GM20431 (cell line): ENCODE measurements around the gene BAHCC1.

Source experiments
- in situ Hi-C: fragments of 300-500 bp; cut with MseI, MboI; formaldehyde crosslinking; loops from one replicate; pipeline ENCODE4 v1.15.0; 2020; ENCODE audit warnings: low sequenced_read_pairs; ENCODE audit not compliant: unreplicated experiment

BAHCC1 gene

GRCh38 chr17:81454473-81454872 lies 59.2 kb downstream of the BAHCC1 start:
- in situ Hi-C loops: no loop called here

DNA sequence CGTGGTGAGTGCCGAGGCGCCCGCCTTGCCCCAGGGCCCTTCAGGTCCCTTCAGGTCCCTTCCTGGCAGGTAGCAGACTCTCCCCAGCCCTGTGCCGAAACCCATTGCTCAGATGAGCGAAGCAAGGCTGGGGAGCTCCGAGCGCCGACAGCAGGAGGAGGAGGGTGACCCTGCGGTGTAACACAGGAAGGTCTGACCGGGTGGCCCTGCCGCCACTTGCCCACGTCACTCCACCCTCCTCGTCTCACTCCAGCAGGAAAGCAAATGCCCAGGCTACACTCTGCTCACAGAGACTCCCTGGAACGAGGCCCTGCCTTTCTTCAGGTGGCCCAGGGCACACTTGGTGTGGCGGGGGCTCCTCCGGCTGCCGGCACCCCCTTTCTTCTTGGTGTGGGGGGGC lies 60.1 kb downstream of the BAHCC1 start:
- in situ Hi-C loops: no loop called here

GRCh38 chr17:81456091-81456490 lies 60.8 kb downstream of the BAHCC1 start:
- in situ Hi-C loops: no loop called here

- in situ Hi-C loops: no loop called here
Measured at GRCh38 chr17:81456798-81457197, 61.5 kb downstream of the BAHCC1 start.

- in situ Hi-C loops: no loop called here
Measured at GRCh38 chr17:81457401-81457800, 62.1 kb downstream of the BAHCC1 start.

DNA sequence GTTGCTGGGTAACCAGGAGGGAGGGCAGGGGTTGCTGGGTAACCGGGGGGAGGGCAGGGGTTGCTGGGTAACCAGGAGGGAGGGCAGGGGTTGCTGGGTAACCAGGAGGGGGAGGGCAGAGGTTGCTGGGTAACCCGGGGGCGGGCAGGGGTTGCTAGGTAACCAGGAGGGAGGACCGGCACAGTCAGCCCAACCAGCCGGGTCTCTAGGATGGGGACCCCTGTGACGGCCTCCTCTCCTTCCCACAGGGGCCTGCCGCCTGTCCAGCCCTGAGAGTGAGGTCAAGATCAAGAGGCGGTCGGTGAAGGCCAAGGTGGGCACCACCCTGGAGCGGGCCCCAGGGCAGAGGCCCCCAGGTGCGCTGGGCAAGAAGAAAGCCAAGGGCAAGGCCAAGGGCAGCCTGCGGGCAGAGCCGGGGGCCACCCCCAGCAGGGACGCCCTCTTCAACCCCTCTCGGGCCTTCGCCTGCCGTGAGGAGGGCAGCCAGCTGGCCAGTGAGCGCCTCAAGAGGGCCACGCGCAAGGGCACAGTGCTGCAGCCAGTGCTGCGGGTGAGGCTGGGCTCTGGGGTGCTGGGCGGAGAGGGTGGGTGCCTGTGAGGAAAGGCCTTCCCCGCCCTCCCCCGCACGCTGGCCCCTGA lies 62.8 kb downstream of the BAHCC1 start:
- in situ Hi-C loops: no loop called here

GRCh38 chr17:81458628-81459027 lies 63.4 kb downstream of the BAHCC1 start:
- in situ Hi-C loops: no loop called here

GRCh38 chr17:81459224-81459623 lies 64.0 kb downstream of the BAHCC1 start:
- in situ Hi-C loops: no loop called here

GRCh38 chr17:81459864-81460263 lies 64.6 kb downstream of the BAHCC1 start:
- in situ Hi-C loops: no loop called here

DNA sequence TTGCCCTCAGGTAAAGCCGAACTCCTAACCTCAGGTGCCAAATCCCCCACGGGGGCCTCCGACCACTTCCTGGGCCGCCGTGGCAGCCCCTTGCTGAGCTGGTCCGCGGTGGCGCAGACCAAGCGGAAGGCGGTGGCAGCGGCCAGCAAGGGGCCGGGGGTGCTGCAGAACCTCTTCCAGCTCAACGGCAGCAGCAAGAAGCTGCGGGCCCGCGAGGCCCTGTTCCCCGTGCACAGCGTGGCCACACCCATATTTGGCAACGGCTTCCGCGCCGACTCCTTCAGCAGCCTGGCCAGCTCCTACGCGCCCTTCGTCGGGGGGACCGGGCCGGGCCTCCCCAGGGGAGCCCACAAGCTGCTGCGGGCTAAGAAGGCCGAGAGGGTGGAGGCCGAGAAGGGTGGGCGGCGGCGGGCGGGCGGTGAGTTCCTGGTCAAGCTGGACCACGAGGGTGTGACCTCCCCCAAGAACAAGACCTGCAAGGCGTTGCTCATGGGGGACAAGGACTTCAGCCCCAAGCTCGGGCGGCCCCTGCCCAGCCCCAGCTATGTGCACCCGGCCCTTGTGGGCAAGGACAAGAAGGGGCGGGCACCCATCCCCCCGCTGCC lies 65.7 kb downstream of the BAHCC1 start:
- in situ Hi-C loops: no loop called here

DNA sequence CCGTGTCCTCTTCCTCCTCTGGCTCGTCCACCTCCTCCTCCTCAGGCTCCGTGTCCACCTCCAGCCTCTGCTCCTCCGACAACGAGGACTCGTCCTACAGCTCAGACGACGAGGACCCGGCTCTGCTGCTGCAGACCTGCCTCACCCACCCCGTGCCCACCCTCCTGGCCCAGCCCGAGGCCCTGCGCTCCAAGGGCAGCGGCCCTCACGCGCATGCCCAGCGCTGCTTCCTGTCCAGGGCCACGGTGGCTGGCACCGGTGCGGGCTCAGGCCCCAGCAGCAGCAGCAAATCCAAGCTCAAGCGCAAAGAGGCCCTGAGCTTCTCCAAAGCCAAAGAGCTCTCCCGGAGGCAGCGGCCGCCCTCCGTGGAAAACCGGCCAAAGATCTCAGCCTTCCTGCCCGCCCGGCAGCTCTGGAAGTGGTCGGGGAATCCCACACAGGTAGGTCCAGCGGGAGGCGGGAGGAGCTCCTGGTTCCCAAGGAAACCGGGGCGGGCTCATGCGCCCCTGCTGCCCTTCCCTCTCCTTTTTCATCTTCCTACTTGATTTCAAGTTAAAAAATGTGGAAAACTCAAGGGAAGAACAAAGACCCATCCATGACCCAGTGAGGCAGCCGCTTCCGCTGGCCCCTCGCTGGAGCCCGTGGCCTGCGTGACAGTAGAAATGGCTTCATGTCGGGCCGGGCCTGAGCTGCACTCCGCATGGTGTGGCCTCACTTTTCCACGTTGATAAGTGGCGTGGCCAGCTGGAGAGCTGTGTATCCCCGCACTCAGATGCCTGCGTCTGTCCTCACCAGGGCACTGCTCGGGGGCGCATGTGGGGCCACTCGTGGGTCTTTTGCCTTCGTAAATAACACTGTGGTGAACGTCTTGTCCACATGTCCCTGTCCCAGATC lies 66.6 kb downstream of the BAHCC1 start:
- in situ Hi-C loops: no loop called here

DNA sequence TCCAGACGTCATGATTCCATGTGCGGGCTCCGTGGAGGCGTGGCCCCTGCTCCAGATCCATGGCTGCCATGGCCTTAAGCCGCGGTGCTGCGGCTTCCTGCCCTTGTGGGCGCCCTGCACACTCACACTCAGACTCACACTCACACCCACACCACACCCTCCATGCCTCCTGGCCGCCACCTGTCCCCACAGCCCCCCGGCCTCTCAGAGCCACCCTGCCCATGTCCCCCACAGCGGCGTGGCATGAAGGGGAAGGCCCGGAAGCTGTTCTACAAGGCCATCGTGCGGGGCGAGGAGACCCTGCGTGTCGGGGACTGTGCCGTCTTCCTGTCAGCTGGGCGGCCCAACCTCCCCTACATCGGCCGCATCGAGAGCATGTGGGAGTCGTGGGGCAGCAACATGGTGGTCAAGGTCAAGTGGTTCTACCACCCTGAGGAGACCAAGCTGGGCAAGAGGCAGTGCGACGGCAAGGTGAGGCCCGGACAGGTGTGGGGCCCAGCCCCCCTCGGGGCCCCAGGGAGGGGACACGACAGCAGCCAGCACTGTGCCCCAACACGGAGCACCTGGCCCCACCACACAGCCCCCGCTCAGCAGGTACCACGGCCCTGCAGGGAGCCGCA lies 67.4 kb downstream of the BAHCC1 start:
- in situ Hi-C loops: no loop called here

DNA sequence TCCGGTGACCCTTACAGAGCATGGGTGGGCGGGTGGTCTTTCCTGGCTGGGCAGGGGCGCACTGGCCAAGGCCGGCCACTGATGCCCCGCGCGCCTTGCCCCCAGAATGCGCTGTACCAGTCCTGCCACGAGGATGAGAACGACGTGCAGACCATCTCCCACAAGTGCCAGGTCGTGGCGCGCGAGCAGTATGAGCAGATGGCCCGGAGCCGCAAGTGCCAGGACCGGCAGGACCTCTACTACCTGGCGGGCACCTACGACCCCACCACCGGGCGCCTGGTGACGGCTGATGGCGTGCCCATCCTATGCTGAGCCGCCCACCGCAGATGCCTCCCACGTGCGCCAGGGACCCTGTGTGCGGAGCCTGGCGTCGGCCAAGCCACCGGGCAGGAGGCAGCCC lies 68.2 kb downstream of the BAHCC1 start:
- in situ Hi-C loops: no loop called here

- in situ Hi-C loops: no loop called here
Measured at GRCh38 chr17:81464586-81464985, 69.3 kb downstream of the BAHCC1 start.

DNA sequence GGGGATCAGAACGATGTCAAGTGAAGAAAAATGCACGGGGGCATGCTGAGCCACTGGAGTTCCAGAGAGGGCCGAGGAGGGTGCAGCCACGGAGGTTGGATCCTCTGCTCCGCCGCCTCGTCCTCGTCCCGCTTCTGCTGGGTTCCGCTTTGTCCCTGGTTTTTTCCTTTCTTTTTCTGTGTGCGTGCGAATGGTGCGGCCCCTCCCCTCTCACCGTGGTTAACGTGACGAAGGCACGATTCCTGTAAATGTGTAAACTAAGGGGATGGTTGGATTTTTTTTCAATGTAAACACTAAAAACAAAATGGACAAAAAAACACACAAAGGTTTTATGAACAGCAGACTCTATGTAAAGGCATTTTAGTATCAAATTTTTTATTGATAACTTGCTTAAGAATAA lies 70.7 kb downstream of the BAHCC1 start:
- in situ Hi-C loops: no loop called here

DNA sequence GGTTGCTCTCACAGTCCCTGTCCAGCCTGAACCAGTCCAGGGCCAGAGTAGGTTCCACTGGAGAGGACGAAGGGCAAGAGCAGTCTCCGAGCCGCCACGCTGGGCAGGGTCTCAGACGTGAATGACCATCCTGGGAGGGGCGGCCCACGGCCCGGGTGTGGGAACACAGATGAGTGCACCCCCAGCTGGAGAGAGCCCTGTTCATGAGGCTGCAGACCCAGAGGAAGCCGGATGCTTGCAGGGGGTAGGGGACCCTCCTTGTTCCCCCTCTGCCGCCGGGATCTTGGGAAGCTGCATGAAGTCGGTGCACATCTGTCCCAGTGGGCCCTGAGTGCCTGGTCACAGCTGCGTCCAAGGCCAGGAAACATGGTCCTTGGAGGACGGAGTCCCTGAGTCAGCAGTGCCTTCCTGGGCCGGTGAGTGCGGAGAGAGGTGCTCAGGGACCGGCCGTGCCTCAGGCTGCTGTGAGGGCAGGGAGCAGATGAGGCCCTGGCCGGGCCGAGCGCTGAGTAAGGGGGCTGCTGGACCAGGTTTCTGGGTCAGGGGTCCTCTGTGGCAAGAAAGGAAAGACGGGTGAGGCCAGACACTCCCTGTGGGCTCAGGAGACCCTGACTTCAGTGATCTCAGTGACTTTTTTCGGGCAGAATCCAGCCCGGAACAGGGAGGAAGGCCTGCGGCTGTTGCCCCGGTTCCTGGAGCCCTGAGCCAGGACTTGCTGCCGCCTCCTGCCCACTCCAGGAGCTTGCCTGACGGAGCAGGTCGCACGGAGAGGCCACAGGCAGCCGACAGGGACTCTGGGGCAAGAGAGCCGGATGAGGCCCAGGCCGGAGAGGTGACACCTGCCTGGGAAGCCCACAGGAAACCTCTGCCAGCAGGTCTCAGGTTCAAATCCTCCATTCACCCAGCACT lies 71.6 kb downstream of the BAHCC1 start:
- in situ Hi-C loops: no loop called here

GRCh38 chr17:81468111-81468769 lies 73.0 kb downstream of the BAHCC1 start:
- in situ Hi-C loops: no loop called here

- in situ Hi-C loops: no loop called here
Measured at GRCh38 chr17:81468770-81469121, 73.5 kb downstream of the BAHCC1 start.

- in situ Hi-C loops: no loop called here
Measured at GRCh38 chr17:81469266-81469665, 74.0 kb downstream of the BAHCC1 start.
